ENCODE results near the gene EHD4.

Gene EHD4

DNA sequence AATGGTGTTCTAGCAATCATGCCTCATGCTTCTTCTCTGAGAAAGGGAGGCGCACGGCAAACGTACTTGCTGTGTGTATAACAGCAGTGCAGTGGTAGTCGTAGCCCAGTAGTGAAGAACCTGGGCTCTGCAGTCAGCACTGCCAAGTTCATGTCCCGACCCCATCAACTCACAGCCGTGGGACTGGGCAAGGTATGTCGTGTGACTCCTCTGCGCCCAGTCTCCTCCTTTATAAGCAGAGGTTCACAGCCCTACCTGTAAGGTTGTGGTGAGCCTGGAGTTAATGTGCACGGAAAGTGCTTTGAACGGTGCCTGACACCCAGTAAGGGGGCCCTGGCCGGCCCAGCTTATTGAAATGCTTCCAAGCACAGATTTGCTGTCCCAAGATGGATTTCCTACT, 26.6 kb downstream of the EHD4 start:
- TF ChIP-seq, protein P1, sequence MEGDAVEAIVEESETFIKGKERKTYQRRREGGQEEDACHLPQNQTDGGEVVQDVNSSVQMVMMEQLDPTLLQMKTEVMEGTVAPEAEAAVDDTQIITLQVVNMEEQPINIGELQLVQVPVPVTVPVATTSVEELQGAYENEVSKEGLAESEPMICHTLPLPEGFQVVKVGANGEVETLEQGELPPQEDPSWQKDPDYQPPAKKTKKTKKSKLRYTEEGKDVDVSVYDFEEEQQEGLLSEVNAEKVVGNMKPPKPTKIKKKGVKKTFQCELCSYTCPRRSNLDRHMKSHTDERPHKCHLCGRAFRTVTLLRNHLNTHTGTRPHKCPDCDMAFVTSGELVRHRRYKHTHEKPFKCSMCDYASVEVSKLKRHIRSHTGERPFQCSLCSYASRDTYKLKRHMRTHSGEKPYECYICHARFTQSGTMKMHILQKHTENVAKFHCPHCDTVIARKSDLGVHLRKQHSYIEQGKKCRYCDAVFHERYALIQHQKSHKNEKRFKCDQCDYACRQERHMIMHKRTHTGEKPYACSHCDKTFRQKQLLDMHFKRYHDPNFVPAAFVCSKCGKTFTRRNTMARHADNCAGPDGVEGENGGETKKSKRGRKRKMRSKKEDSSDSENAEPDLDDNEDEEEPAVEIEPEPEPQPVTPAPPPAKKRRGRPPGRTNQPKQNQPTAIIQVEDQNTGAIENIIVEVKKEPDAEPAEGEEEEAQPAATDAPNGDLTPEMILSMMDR (IDR thresholded peaks at IDR 0.05; ENCODE audit: low read length), result no peak
- no peaks in the 10 kb centered on the region for H3K9me3 ChIP-seq (ENCODE audit: low read length)
- no peak overlapping the region for H2AFZ ChIP-seq (ENCODE audit: low read length)
- H3K27ac ChIP-seq (ENCODE audit: low read depth, low read length, poor library complexity, severe bottlenecking), result no peak overlapping the region
- no peaks in the 10 kb centered on the region for H3K9me2 ChIP-seq (ENCODE audit: low read depth, low read length)
- no peak overlapping the region for H3K4me2 ChIP-seq (ENCODE audit: low read length)
- H3K79me2 ChIP-seq (ENCODE audit: insufficient read depth, low read length), result no peaks in the 10 kb centered on the region
- H3K27me3 ChIP-seq (ENCODE audit: insufficient read depth, low read length), result 0 out of 2 replicates have a peak, but pooled peaks cover 3% of the 10 kb centered on the region
- no peak overlapping the region for H3K9ac ChIP-seq (ENCODE audit: low read length)
- H3K4me3 ChIP-seq (ENCODE audit: low read depth, low read length, poor library complexity, severe bottlenecking), result no peak overlapping the region
- no peaks in the 10 kb centered on the region for H4K20me1 ChIP-seq (ENCODE audit: insufficient read depth, low read length)
- H3K36me3 ChIP-seq (ENCODE audit: insufficient read depth, low read length), result no peaks in the 10 kb centered on the region
- no peaks in the 10 kb centered on the region for H3F3A ChIP-seq (ENCODE audit: insufficient read depth, low read length)
- no peaks in the 10 kb centered on the region for H3K4me1 ChIP-seq (ENCODE audit: insufficient read depth, low read length, severe bottlenecking)

DNA sequence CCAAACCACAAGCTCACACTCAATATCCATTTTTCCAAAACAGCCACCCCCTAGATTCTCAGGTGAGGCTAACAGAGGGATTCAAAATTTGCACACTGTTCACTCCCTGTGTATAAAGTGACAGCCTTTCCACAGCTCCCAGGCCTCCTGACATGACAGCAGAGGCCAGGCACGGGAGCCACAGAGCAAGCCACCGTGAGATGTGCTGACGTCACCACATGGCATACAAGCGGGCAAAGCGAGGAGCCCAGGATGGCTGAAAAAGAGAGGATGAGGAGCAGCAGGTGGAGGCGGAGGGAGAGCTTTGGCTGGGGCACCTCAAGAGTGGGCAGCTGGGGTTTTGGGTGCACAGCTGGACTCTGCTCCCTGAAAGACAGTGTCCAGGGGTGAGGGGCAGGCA, 27.1 kb downstream of the EHD4 start:
- no peaks in the 10 kb centered on the region for H3F3A ChIP-seq (ENCODE audit: insufficient read depth, low read length)
- H3K4me3 ChIP-seq (ENCODE audit: low read depth, low read length, poor library complexity, severe bottlenecking), result no peak overlapping the region
- H3K9me2 ChIP-seq (ENCODE audit: low read depth, low read length), result no peaks in the 10 kb centered on the region
- 0 out of 2 replicates have a peak, but pooled peaks cover 3% of the 10 kb centered on the region for H3K27me3 ChIP-seq (ENCODE audit: insufficient read depth, low read length)
- no peaks in the 10 kb centered on the region for H4K20me1 ChIP-seq (ENCODE audit: insufficient read depth, low read length)
- no peaks in the 10 kb centered on the region for H3K4me1 ChIP-seq (ENCODE audit: insufficient read depth, low read length, severe bottlenecking)
- no peaks in the 10 kb centered on the region for H3K36me3 ChIP-seq (ENCODE audit: insufficient read depth, low read length)
- no peaks in the 10 kb centered on the region for H3K9me3 ChIP-seq (ENCODE audit: low read length)
- H3K79me2 ChIP-seq (ENCODE audit: insufficient read depth, low read length), result no peaks in the 10 kb centered on the region
- TF ChIP-seq EZH2 (IDR thresholded peaks at IDR 0.05; ENCODE audit: borderline replicate concordance, low read length), result no peak
- TF ChIP-seq, protein P1 (IDR thresholded peaks at IDR 0.05; ENCODE audit: low read length), result no peak
- H3K4me2 ChIP-seq (ENCODE audit: low read length), result no peak overlapping the region
- H2AFZ ChIP-seq (ENCODE audit: low read length), result no peak overlapping the region
- H3K9ac ChIP-seq (ENCODE audit: low read length), result no peak overlapping the region
- H3K27ac ChIP-seq (ENCODE audit: low read depth, low read length, poor library complexity, severe bottlenecking), result no peak overlapping the region

DNA sequence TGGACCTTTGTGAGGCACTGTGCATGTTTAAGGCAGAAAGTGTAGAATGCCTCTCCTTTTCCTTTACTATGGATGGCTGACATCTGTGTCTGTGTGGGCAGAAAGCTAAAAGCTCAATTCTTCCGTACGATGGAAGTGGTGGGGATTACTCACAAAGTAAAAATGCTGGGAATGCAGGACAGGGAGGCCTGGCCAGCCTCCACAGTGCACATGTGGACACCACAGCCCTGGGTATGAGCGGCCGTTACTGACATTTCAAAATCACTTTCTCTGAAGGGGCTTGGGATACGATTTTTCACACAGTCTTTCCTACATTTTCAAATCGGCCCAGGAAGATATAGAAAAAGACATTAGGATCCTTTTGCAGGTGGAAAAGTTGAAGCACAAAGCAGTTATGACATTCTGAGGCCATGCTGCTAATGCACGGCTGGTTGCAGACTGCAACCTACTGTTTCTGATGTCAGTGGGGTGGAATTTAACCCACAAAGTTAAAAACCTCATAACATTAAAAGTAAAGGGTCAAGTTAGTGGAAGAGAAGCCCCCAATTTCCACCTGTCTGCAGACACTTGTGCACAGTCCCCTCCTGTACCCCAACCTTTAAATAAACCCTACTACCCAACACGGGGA, 27.9 kb downstream of the EHD4 start:
- TF ChIP-seq, protein P1 (IDR thresholded peaks at IDR 0.05; ENCODE audit: low read length), result no peak
- no peak for TF ChIP-seq EZH2 (IDR thresholded peaks at IDR 0.05; ENCODE audit: borderline replicate concordance, low read length)
- H3K9me2 ChIP-seq (ENCODE audit: low read depth, low read length), result no peaks in the 10 kb centered on the region
- H3K27me3 ChIP-seq (ENCODE audit: insufficient read depth, low read length), result 0 out of 2 replicates have a peak, but pooled peaks cover 3% of the 10 kb centered on the region
- no peak overlapping the region for H3K4me3 ChIP-seq (ENCODE audit: low read depth, low read length, poor library complexity, severe bottlenecking)
- no peaks in the 10 kb centered on the region for H3K4me1 ChIP-seq (ENCODE audit: insufficient read depth, low read length, severe bottlenecking)
- H4K20me1 ChIP-seq (ENCODE audit: insufficient read depth, low read length), result no peaks in the 10 kb centered on the region
- no peak overlapping the region for H2AFZ ChIP-seq (ENCODE audit: low read length)
- H3K9me3 ChIP-seq (ENCODE audit: low read length), result no peaks in the 10 kb centered on the region
- H3K9ac ChIP-seq (ENCODE audit: low read length), result no peak overlapping the region
- H3K36me3 ChIP-seq (ENCODE audit: insufficient read depth, low read length), result no peaks in the 10 kb centered on the region
- no peak overlapping the region for H3K4me2 ChIP-seq (ENCODE audit: low read length)
- H3F3A ChIP-seq (ENCODE audit: insufficient read depth, low read length), result no peaks in the 10 kb centered on the region
- H3K79me2 ChIP-seq (ENCODE audit: insufficient read depth, low read length), result no peaks in the 10 kb centered on the region
- no peak overlapping the region for H3K27ac ChIP-seq (ENCODE audit: low read depth, low read length, poor library complexity, severe bottlenecking)
